Smooth muscle cell of the coronary artery (primary cell): ENCODE results near the gene SLC25A22. TPM values are rescaled to one million over a fixed set of nuclear protein-coding genes. Genes with fewer than 3 reads are reported as not detected.

Experiments
- total RNA-seq: library from RNA; depleted of rRNA; stranded (reverse); fragments of >200 nt; gene quantifications from 2 replicates; pipeline ENCODE4 v1.2.3, GENCODE V29; 2014; ENCODE audit warnings: low replicate concordance

Gene SLC25A22
- 5.1 and 21.5 TPM in 2 replicates for total RNA-seq

GRCh38 chr11:798093-798713, at the start of gene SLC25A22:
Gene SLC25A22, minus strand, starts transcription at chr11:798281. Its CDS starts 3,275 bp downstream, at chr11:795006.

GRCh38 chr11:842370-843002, 44.4 kb upstream of the SLC25A22 start, which contains the start of the genes POLR2L and TSPAN4:
Gene POLR2L, minus strand, starts transcription at chr11:842529. Its CDS starts 21 bp downstream, at chr11:842508.
Gene TSPAN4, plus strand, starts transcription at chr11:842852. Its CDS starts 7,453 bp downstream, at chr11:850305.

DNA sequence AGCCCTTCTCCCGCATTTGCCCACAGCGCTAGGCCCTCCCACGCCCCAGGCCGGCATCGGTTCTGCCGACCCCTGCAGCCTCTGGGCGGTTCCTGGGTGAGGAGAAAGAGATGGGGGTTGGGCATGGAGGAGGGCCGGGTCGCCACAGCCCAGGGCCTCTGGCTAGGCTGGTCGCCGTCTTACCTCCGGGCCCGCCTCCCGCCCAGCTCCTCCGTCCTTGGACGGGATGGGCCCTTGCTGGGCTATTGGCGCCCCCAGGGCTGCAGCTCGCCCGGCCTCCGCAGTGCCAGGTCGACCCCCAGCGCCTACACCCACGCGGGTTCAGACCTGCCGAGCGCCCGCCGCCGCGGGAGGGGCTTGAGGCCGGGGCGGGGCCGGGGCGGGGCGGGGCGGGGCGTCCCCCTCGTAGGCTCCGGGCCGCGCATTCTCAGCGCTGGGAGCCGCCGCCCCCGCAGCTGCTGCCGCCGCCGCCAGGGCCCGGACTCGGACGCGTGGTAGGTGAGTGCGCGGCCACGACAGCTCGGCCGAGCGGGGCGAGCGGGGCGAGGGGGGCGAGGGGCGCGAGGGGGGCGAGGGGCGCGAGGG, 34.5 kb upstream of the SLC25A22 start, which contains the start of gene CD151:
TSS of gene CD151 (plus strand) at position 424 of the 585 bp plus-strand sequence. CDS start 3,118 bp downstream, outside the sequence.

GRCh38 chr11:827897-828192, 29.8 kb upstream of the SLC25A22 start, which contains the start of gene CRACR2B:
Gene CRACR2B, plus strand, starts transcription at chr11:827919. Its CDS starts 689 bp downstream, at chr11:828608.

GRCh38 chr11:818396-819128, 20.5 kb upstream of the SLC25A22 start, which contains the start of gene PNPLA2:
Gene PNPLA2, plus strand, starts transcription at chr11:818914. Its CDS starts 805 bp downstream, at chr11:819719.

DNA sequence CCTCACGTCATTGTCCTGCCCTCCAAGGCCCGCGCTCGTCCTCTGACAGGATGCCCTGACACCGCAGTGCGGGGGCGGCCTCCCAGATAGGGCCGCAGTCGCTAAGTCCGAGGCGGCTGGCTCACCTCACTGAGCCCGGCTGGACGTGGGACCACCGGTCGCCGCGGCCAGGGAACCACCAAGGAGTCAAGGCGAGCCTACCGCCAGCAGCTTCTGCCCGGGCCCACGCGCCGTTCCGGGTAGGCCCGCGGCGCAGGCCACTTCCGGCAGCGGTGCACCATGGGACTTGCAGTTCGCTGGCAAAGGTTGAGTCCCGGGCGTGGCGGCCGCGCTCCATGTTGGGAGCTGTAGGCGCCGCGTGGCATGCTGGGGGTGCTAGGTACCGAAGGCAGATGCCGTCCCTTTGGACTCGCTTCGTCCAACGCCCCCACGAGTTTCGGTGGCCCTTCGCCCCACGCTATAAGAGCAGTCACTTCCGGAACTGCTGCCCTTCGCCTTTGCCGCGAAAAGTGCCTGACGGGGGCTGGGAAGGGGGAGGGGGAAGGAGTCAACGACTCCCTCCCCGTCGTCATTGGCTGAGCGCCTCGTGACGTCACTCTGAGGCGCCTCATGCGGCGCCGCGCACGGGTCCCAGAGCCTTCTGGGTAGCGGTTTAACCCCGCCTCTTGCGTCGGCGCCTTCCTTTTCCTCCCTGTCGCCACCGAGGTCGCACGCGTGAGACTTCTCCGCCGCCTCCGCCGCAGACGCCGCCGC, 11.4 kb upstream of the SLC25A22 start, which contains the start of gene RPLP2:
TSS of gene RPLP2 (plus strand) at position 681 of the 753 bp plus-strand sequence. CDS start 268 bp downstream, outside the sequence.

GRCh38 chr11:789943-790342, 8.1 kb downstream of the SLC25A22 start, which contains the start of gene CEND1:
Gene CEND1, minus strand, starts transcription at chr11:790090. Its CDS starts 1,514 bp downstream, at chr11:788576.

DNA sequence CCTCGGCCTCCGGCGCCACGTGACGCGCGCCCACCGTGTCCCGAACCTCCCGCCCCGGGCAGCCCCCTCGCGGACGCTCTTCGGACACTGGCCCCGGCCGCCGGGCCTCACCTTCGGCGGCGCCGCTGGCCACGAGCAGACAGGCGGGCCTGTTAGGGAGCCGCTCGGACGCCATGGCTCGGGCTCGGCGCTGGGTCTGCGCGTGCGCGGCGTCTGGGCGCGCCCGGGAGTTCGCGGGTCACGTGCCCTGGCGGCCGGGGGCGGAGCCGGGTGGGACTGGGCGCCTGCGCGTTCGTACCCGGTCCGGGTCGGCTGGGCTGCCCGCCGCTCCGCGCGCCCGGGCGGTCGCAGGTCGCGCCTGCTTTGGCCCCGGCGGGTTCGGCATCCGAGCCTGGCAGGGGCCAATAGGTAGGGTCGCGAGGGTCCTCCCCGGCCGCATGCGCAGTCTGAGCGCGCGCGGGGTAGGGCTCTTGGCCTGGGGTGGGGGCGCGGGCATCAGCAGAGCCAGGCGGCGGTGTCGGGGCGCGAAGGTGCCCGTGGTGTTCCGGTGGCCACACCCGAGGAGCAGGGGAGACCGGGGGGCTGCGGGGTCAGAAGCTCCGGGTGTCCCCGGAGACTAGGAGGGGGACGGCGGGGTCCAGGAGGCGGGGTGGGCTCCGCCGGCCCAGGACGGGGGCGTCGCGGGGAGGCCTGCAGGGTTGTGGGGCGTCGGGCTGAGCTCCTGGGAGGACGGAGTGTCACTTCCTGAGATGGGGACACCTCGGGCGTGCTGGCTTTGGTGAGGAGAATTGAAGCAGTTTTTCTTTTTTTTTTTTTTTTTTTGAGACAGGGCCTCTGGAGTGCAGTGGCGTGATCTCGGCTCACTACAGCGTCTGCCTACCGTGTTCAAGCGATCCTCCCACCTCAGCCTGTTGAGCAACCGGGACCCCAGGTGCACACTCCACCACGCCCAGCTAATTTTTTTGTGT, 20.5 kb downstream of the SLC25A22 start, which contains the start of gene GATD1:
TSS of gene GATD1 (minus strand) at position 200 of the 968 bp plus-strand sequence. CDS start at position 175, 25 bp downstream.

GRCh38 chr11:747158-748006, 50.7 kb downstream of the SLC25A22 start, which contains the start of gene TALDO1:
Gene TALDO1, plus strand, starts transcription at chr11:747464. Its CDS starts 18 bp downstream, at chr11:747482.

Other genes starting within 250 kb of the SLC25A22 start
- gene LMNTD2, start 237.5 kb downstream of the SLC25A22 start, total RNA-seq = 0.45 TPM in 1 of 2 replicates, not detected in the other
- 1.4 and 8.6 TPM in 2 replicates for gene RASSF7, start 237.3 kb downstream of the SLC25A22 start, total RNA-seq
- gene PHRF1, start 221.8 kb downstream of the SLC25A22 start, total RNA-seq = 16.6 and 19.2 TPM in 2 replicates
- gene IRF7, start 182.3 kb downstream of the SLC25A22 start, total RNA-seq = 3.7 and 7.7 TPM in 2 replicates
- gene CDHR5, start 173.3 kb downstream of the SLC25A22 start, total RNA-seq = not detected in 2 replicates
- not detected in 2 replicates for gene SCT, start 171.1 kb downstream of the SLC25A22 start, total RNA-seq
- not detected in 2 replicates for gene DRD4, start 161.0 kb downstream of the SLC25A22 start, total RNA-seq
- gene DEAF1, start 103.1 kb downstream of the SLC25A22 start, total RNA-seq = 29.6 and 31.8 TPM in 2 replicates
- 2.9 and 5.7 TPM in 2 replicates for gene TMEM80, start 102.5 kb downstream of the SLC25A22 start, total RNA-seq
- 44.3 and 83.2 TPM in 2 replicates for gene EPS8L2, start 92.0 kb downstream of the SLC25A22 start, total RNA-seq
- 69.4 and 177 TPM in 2 replicates for gene TALDO1, start 50.8 kb downstream of the SLC25A22 start, total RNA-seq
- gene GATD1, start 20.8 kb downstream of the SLC25A22 start, total RNA-seq = 17.4 and 20.2 TPM in 2 replicates
- 0.23 TPM in 1 of 2 replicates, not detected in the other for gene CEND1, start 8.2 kb downstream of the SLC25A22 start, total RNA-seq
- 3.4 and 4.0 TPM in 2 replicates for gene PIDD1, start 7.0 kb upstream of the SLC25A22 start, total RNA-seq
- gene RPLP2, start 11.7 kb upstream of the SLC25A22 start, total RNA-seq = 397 and 872 TPM in 2 replicates
- 17.1 and 21.4 TPM in 2 replicates for gene PNPLA2, start 20.6 kb upstream of the SLC25A22 start, total RNA-seq
- 0.45 and 0.70 TPM in 2 replicates for gene CRACR2B, start 29.6 kb upstream of the SLC25A22 start, total RNA-seq
- gene CD151, start 34.7 kb upstream of the SLC25A22 start, total RNA-seq = 669 and 785 TPM in 2 replicates
- 262 and 474 TPM in 2 replicates for gene POLR2L, start 44.2 kb upstream of the SLC25A22 start, total RNA-seq
- 102 and 297 TPM in 2 replicates for gene TSPAN4, start 44.6 kb upstream of the SLC25A22 start, total RNA-seq
- gene CHID1, start 112.5 kb upstream of the SLC25A22 start, total RNA-seq = 44.0 and 50.9 TPM in 2 replicates
- 19.6 and 28.2 TPM in 2 replicates for gene AP2A2, start 127.6 kb upstream of the SLC25A22 start, total RNA-seq
- not detected in 2 replicates for gene MUC6, start 238.4 kb upstream of the SLC25A22 start, total RNA-seq